GM13976 (cell line): Measurements from ENCODE around the gene HMGXB3.
"Not testable (repeated sequence)": the region's sequence is repeated elsewhere in the genome, so short reads cannot be mapped to it uniquely, and the experiment has no call there.

ENCODE experiments used
- DNase-seq: peaks from one replicate; pipeline ENCODE4 v3.0.0; 2012; ENCODE audit warnings: low spot score
- in situ Hi-C: fragments of 300-500 bp; cut with MboI; formaldehyde crosslinking; loops from one replicate; pipeline ENCODE4 v1.12.0; 2022; ENCODE audit warnings: low sequenced_read_pairs, mixed read lengths, inconsistent platforms; ENCODE audit not compliant: unreplicated experiment
- TF ChIP-seq, protein P1 (sequence below): IDR thresholded peaks from 2 replicates; pipeline ENCODE4 v1.5.1; 2012; ENCODE audit warnings: borderline replicate concordance, mild to moderate bottlenecking; ENCODE audit not compliant: insufficient read depth; ENCODE audit errors: extremely low read depth, missing control alignments, control extremely low read depth

Gene HMGXB3

DNA sequence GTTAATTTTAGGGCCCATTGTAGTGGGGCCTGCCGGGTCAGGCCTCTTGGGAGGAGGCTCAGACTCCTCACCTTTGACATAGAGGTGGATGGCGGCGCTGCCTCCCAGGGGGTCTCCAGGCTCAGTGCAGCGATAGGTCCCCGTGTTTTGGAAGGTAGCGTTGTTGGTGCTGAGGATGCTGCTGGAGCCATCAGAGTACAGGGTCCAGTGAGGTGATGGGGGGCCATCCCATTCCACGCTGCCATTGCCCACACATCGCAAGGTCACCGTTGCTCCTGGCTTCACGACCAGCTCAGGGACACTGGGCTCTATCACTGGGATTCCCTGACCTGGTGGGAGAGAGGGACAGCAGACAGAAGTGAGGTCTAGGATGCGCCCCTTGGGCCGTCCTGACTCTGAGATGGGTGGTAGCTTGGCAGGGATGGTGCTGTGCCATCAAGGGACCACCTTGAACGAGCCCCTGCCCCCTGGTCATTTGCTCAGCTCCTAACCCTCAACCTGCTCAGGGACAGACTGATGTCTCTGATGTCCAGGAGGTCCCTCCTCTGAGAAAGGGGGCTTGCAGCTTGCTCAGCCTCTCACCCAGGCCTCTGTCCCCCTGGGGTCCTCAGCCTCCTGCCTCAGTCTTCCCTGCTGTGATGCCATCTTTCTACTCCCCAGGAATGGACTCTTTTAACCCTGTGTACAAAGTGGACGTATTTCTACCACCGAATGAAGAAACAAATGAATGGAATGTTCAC is 80.3 kb downstream of the HMGXB3 start:
- DNase-seq, result peak; percentile 12
- in situ Hi-C loops, result no loop called here
- TF ChIP-seq, protein P1, sequence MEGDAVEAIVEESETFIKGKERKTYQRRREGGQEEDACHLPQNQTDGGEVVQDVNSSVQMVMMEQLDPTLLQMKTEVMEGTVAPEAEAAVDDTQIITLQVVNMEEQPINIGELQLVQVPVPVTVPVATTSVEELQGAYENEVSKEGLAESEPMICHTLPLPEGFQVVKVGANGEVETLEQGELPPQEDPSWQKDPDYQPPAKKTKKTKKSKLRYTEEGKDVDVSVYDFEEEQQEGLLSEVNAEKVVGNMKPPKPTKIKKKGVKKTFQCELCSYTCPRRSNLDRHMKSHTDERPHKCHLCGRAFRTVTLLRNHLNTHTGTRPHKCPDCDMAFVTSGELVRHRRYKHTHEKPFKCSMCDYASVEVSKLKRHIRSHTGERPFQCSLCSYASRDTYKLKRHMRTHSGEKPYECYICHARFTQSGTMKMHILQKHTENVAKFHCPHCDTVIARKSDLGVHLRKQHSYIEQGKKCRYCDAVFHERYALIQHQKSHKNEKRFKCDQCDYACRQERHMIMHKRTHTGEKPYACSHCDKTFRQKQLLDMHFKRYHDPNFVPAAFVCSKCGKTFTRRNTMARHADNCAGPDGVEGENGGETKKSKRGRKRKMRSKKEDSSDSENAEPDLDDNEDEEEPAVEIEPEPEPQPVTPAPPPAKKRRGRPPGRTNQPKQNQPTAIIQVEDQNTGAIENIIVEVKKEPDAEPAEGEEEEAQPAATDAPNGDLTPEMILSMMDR, result no peak

DNA sequence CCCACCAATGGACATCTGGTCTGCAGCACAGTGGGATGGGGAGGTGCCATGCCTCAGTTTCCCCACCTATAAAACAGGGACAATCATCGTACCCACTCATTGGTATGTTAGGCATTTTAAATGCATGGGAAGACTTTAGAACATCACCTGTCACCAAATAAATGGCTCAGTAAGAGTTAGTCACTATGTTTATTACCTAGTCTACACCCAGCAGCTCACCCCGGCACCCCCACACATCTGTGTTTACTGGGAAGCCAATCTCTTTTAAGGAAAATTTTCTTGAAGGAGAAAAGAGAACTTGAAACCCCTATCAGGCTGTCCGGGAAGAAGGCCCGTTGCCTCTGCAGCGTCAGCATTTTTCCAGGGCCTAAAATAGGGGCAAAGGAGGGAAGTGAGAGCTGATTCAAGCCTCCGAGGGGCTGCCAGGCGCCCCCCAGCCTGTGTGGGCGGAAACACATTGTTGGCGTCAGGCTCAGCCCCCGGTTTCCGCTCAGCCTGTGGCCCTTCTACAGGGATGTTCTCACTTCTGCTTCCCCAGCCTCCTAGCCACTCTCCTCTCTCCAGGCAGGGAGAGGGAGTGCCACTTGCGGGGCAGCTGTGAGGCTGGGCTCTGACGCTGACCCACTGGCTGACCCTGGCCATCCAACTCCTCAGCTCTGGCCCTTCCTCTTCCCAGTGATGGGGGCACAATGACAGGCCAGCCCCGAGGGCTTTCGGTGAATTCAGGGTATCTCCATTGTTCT is 81.2 kb downstream of the HMGXB3 start:
- DNase-seq, result peak; percentile 85
- in situ Hi-C loops, result no loop called here
- TF ChIP-seq, protein P1, result no peak

DNA sequence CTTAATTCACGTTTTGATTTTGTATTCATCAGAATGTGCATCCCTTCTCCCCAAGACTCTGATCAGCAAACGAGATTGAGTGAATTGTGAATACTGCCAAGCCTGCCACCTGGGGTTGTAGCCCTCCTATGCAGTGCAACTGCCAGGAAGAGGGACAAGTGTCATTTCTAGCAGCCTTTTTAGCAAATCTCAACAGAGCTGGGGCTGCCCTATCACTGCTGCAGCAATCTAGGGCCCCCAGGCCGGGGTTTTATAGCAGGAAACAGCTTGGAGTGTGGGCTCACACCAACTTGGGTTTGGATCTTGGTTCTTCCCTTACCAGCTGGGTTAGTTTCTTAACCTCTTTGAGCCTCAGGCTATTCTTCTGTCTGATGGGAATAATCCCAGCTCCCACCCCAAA is 81.8 kb downstream of the HMGXB3 start:
- in situ Hi-C loops, result no loop called here
- peak; percentile 48 for DNase-seq
- TF ChIP-seq, protein P1, result no peak

DNA sequence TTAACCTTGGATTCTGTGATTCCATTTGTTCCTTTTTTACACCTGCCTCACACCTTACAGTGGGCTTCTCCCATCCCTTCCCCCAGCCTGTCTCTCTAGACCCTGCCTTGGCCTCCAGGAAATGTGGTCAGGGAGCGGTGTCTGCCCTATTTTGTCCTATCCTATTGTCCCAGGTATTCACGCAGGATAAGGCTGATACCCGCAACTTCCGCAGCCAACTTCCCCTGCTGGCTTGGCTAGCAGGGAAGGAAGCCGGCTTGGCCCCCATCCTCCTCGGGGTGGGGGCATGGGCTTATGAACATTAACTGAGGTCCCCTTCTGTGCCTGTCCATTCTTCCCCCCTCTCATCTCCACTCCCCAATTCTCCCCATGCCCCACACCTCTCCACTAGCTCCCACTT is 82.3 kb downstream of the HMGXB3 start:
- DNase-seq, result peak; percentile 8
- in situ Hi-C loops, result no loop called here
- TF ChIP-seq, protein P1, result no peak

DNA sequence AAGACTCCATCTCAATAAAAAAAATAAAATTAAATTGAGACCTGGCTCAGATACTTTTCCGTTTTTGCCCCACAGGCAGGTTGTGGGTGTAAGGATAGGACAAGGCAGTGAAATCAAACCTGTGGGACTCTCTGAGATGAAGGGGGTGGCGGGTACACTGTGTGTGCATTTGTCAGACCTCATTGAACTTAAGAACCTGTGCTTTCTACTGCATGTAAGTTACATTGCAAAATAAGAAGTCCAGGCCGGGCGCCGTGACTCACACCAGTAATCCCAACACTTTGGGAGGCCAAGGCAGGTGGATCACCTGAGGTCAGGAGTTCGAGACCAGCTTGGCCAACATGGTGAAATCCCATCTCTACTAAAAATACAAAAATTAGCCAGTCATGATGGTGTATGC is 84.2 kb downstream of the HMGXB3 start:
- DNase-seq, result peak; percentile 3
- in situ Hi-C loops, result not testable (repeated sequence)

DNA sequence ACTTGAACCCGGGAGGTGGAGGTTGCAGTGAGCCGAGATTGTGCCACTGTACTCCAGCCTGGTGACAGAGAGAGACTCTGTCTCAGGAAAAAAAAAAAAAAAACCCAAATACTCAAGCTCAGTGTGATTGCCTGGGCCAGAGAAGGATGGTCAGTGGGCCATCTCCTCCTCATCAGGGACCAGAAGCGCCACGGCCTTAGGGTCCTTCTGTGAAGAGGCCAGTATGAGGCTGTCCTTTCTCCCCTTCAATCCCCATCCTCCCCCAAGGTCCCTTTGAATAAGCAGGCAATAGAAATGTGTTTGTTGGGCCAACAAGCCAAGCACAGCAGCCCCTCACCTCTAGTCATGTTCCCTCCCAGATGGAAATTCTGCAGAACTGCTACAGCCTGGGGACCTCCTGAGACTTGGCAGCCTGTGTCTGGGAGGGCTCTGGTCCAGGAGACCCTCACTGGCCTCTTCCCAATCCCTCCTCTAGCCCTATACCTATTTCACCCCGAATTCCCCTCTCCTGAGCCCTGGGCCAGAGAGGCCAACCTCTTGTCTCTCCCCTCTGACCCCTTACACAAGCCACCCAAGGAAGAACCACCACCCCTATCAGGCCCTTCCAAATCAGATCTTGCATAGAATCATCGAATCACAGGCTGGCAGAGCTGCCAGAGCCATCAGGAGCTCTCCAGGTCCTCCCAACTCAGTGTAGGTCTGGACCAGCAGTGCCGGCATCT is 84.8 kb downstream of the HMGXB3 start:
- in situ Hi-C loops, result no loop called here
- peak; percentile 3 for DNase-seq
- TF ChIP-seq, protein P1, result no peak

DNA sequence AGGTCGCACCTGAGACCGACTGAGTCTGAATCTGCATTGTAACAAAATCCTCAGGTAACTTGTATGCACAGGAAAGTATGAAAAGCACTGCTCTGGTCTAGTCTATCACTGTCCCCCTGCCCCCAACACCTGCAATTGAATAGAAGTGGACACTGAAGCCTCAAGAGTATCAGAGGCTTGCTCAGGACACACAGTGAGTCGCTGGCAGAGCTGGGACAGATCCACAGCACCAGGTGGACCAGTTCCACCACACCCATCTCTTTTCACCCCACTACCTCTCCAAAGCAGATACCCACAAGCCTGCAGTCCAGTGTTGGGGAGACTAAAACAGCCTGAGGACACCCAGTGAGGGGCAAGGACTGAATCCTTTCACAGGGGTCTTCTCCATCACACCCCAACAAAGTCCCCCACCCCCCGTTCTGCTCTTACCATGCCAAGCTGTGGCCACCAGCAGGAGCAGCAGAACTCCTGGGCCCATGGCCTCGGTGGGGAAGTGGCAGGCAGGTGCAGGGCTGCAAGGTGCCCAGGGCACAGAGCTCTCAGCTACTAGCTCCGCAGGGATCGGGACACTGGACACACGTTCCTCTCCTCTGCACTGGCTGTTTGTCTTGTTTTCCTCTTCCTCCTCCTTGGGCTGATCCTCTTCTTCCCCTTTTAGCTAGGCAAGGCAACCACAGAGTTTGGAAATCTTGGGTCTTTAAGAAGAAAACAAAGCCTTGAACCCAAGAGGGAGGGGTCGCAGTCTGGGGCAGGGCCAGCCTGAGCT is 85.6 kb downstream of the HMGXB3 start, which contains the start of gene CSF1R:
Gene CSF1R, minus strand, starts transcription at position 605 of the 766 bp plus-strand sequence. Its CDS starts 127 bp downstream, at position 478.
- TF ChIP-seq, protein P1, result no peak
- DNase-seq, result peak; percentile 5
- in situ Hi-C loops, result no loop called here
